HFFc6 (cell line): Measurements from ENCODE around the gene SSPN. TPM values are rescaled to one million over a fixed set of nuclear protein-coding genes. Genes with fewer than 3 reads are reported as not detected.

Experiments
- DNase-seq: peaks from one replicate; pipeline ENCODE4 v3.0.0-alpha.2; 2018
- H3K27ac Mint-ChIP-seq: 2 replicates; pipeline ENCODE4 v1.8.0; 2020; ENCODE audit warnings: mild to moderate bottlenecking, mixed read lengths
- H3K27me3 Mint-ChIP-seq: 2 replicates; pipeline ENCODE4 v1.8.0; 2021; ENCODE audit warnings: mild to moderate bottlenecking, moderate library complexity, mixed read lengths; ENCODE audit not compliant: insufficient read depth
- H3K36me3 Mint-ChIP-seq: 2 replicates; pipeline ENCODE4 v1.8.0; 2021; ENCODE audit warnings: low read depth, mixed read lengths
- H3K4me1 Mint-ChIP-seq: 2 replicates; pipeline ENCODE4 v1.8.0; 2020; ENCODE audit warnings: low read depth, mixed read lengths
- H3K4me3 Mint-ChIP-seq: 2 replicates; pipeline ENCODE4 v1.8.0; 2020; ENCODE audit warnings: mild to moderate bottlenecking, moderate library complexity, mixed read lengths
- H3K9me3 Mint-ChIP-seq: 2 replicates; pipeline ENCODE4 v1.8.0; 2020; ENCODE audit warnings: mild to moderate bottlenecking, mixed read lengths
- CTCF ChIP-seq: fragments of 200-600 bp; sonication (generic); IDR thresholded peaks from 2 replicates; pipeline ENCODE4 v1.5.0; 2021; ENCODE audit warnings: antibody characterized with exemption, mild to moderate bottlenecking
- total RNA-seq, 6 experiments: library from RNA; stranded (reverse); fragmentation: NEBNext Ultra II Directional; extraction: Animal tissue kit (Norgen Biotek cat#: 25700); gene quantifications; 2 replicates in 1 of 6; 3 replicates in 5 of 6; pipeline ENCODE4 v1.2.3, GENCODE V29; 2021

Gene SSPN
- total RNA-seq, 6 experiments from 2014 or later, result 10.6 to 17.5 (median 15.4) TPM

GRCh38 chr12:26273811-26274210, 78.4 kb downstream of the SSPN start:
- Mint-ChIP-seq H3K27me3 (no peaks in the 10 kb centered on the region; the same call in none of the 2 replicates), H3K4me1 (peaks cover 73% of the 10 kb centered on the region), H3K27ac (peak overlapping the region; percentile 98), H3K36me3 (no peaks in the 10 kb centered on the region), H3K9me3 (no peaks in the 10 kb centered on the region), H3K4me3 (peak overlapping the region; percentile 86)
- no peak for TF ChIP-seq CTCF
- DNase-seq, result no peak

GRCh38 chr12:26274441-26275312, 79.3 kb downstream of the SSPN start:
- H3K9me3 Mint-ChIP-seq, result no peaks in the 10 kb centered on the region
- H3K4me3 Mint-ChIP-seq, result peak overlapping the region; percentile 86

GRCh38 chr12:26275313-26276131, 80.1 kb downstream of the SSPN start:
- Mint-ChIP-seq H3K4me1 (peaks cover 64% of the 10 kb centered on the region), H3K27ac (peak overlapping the region; percentile 98), H3K27me3 (no peaks in the 10 kb centered on the region; the same call in none of the 2 replicates), H3K9me3 (no peaks in the 10 kb centered on the region), H3K36me3 (no peaks in the 10 kb centered on the region), H3K4me3 (peak overlapping the region; percentile 86)
- DNase-seq, result no peak
- no peak for TF ChIP-seq CTCF

More at GRCh38 chr12:26274441-26275312, 79.3 kb downstream of the SSPN start:
- Mint-ChIP-seq H3K27me3 (no peaks in the 10 kb centered on the region; the same call in none of the 2 replicates), H3K4me1 (peaks cover 66% of the 10 kb centered on the region), H3K36me3 (no peaks in the 10 kb centered on the region), H3K27ac (peak overlapping the region; percentile 98)
- peak; percentile 49 for TF ChIP-seq CTCF
- DNase-seq, result peak; percentile 98

- no peak for DNase-seq
- TF ChIP-seq CTCF, result no peak
Observed at GRCh38 chr12:26276709-26277108, 81.3 kb downstream of the SSPN start.

GRCh38 chr12:26277506-26278246, 82.3 kb downstream of the SSPN start:
- Mint-ChIP-seq H3K27me3 (no peaks in the 10 kb centered on the region; the same call in none of the 2 replicates), H3K4me1 (peaks cover 43% of the 10 kb centered on the region), H3K4me3 (no peak overlapping the region), H3K9me3 (no peaks in the 10 kb centered on the region), H3K36me3 (no peaks in the 10 kb centered on the region), H3K27ac (no peak overlapping the region)
- no peak for TF ChIP-seq CTCF
- DNase-seq, result no peak

More at GRCh38 chr12:26276709-26277108, 81.3 kb downstream of the SSPN start:
- Mint-ChIP-seq H3K36me3 (no peaks in the 10 kb centered on the region), H3K4me1 (peaks cover 53% of the 10 kb centered on the region), H3K27ac (no peak overlapping the region; the same call in 1 of the 2 replicates), H3K27me3 (no peaks in the 10 kb centered on the region; the same call in none of the 2 replicates), H3K9me3 (no peaks in the 10 kb centered on the region), H3K4me3 (no peak overlapping the region)
